Trophoblast cell (in vitro differentiated cells and primary cell): Measurements from ENCODE around the gene DYSF.

Source experiments
- DNase-seq, 2 donors: peaks; one replicate each; pipeline ENCODE4 v3.0.0-alpha.2; 2016
- H2AFZ ChIP-seq: 2 replicates; pipeline ENCODE4 v1.6.1; 2013; ENCODE audit warnings: low read length, moderate library complexity, mild to moderate bottlenecking; ENCODE audit not compliant: insufficient read depth, poor library complexity
- H2AK5ac ChIP-seq: 2 replicates; pipeline ENCODE4 v1.6.1; 2013; ENCODE audit warnings: mild to moderate bottlenecking, low read length
- H2BK120ac ChIP-seq: 2 replicates; pipeline ENCODE4 v1.6.1; 2013; ENCODE audit warnings: low read length, mild to moderate bottlenecking, moderate library complexity; ENCODE audit not compliant: insufficient read depth, poor library complexity
- H2BK12ac ChIP-seq: 2 replicates; pipeline ENCODE4 v1.6.1; 2013; ENCODE audit warnings: mild to moderate bottlenecking, low read length, moderate library complexity
- H2BK5ac ChIP-seq: 2 replicates; pipeline ENCODE4 v1.6.1; 2013; ENCODE audit warnings: low read length, low read depth, moderate library complexity, mild to moderate bottlenecking; ENCODE audit not compliant: poor library complexity
- H3K14ac ChIP-seq: 2 replicates; pipeline ENCODE4 v1.6.1; 2013; ENCODE audit warnings: mild to moderate bottlenecking, low read length
- H3K18ac ChIP-seq: 2 replicates; pipeline ENCODE4 v1.6.1; 2013; ENCODE audit warnings: mild to moderate bottlenecking, low read length
- H3K23ac ChIP-seq: 2 replicates; pipeline ENCODE4 v1.6.1; 2013; ENCODE audit warnings: low read length
- H3K27ac ChIP-seq: 2 replicates; pipeline ENCODE4 v1.5.1; 2013; ENCODE audit warnings: low read depth, mild to moderate bottlenecking, inconsistent platforms, low read length, moderate library complexity
- H3K27me3 ChIP-seq: 2 replicates; pipeline ENCODE4 v1.6.1; 2013; ENCODE audit warnings: inconsistent platforms, mild to moderate bottlenecking, low read length, moderate library complexity; ENCODE audit not compliant: insufficient read depth
- H3K36me3 ChIP-seq, 2 experiments: 1 replicate in 1 of 2; 2 replicates in 1 of 2; pipeline ENCODE4 v1.6.1; 2013; ENCODE audit warnings: low read length in 2 of 2, mild to moderate bottlenecking in 2 of 2, moderate library complexity in 1 of 2; ENCODE audit not compliant: insufficient read depth in 2 of 2, control insufficient read depth in 1 of 2
- H3K4ac ChIP-seq: 2 replicates; pipeline ENCODE4 v1.6.1; 2013; ENCODE audit warnings: low read depth, mild to moderate bottlenecking, low read length, moderate library complexity
- H3K4me1 ChIP-seq, 2 experiments: 1 replicate in 1 of 2; 2 replicates in 1 of 2; pipeline ENCODE4 v1.6.1; 2013; ENCODE audit warnings: low read length in 2 of 2, mild to moderate bottlenecking in 2 of 2, moderate library complexity in 1 of 2; ENCODE audit not compliant: insufficient read depth in 2 of 2, control insufficient read depth in 1 of 2
- H3K4me2 ChIP-seq: 2 replicates; pipeline ENCODE4 v1.6.1; 2013; ENCODE audit warnings: inconsistent platforms, mild to moderate bottlenecking, low read length, moderate library complexity
- H3K4me3 ChIP-seq: 2 replicates; pipeline ENCODE4 v1.5.1; 2013; ENCODE audit warnings: mild to moderate bottlenecking, low read depth, low read length, inconsistent platforms
- H3K79me1 ChIP-seq: one replicate; pipeline ENCODE4 v1.6.1; 2013; ENCODE audit warnings: low read length
- H3K79me2 ChIP-seq: 2 replicates; pipeline ENCODE4 v1.6.1; 2013; ENCODE audit warnings: low read length, mild to moderate bottlenecking; ENCODE audit not compliant: control insufficient read depth, insufficient read depth, poor library complexity
- H3K9ac ChIP-seq: 2 replicates; pipeline ENCODE4 v1.6.1; 2013; ENCODE audit warnings: mild to moderate bottlenecking, low read length
- H3K9me3 ChIP-seq: 2 replicates; pipeline ENCODE4 v1.6.1; 2013; ENCODE audit warnings: low read depth, mild to moderate bottlenecking, control low read depth, inconsistent platforms, low read length; ENCODE audit not compliant: insufficient read depth
- H4K12ac ChIP-seq: 2 replicates; pipeline ENCODE4 v1.6.1; 2013; ENCODE audit warnings: low read depth, mild to moderate bottlenecking, low read length, moderate library complexity
- H4K8ac ChIP-seq: 2 replicates; pipeline ENCODE4 v1.6.1; 2013; ENCODE audit warnings: low read depth, mild to moderate bottlenecking, low read length, moderate library complexity
- H4K91ac ChIP-seq: one replicate; pipeline ENCODE4 v1.6.1; 2013; ENCODE audit warnings: low read depth, mild to moderate bottlenecking, low read length, moderate library complexity
- WGBS: extraction: QIAGEN DNeasy Blood & Tissue Kit; methylation state at CpG from one replicate; pipeline ENCODE4 v1.1.7; 2013; ENCODE audit warnings: missing lambda C conversion rate; ENCODE audit not compliant: insufficient read length, insufficient coverage; ENCODE audit errors: extremely low coverage; 5-methylcytosine and 5-hydroxymethylcytosine counted together

The DYSF gene

DNA sequence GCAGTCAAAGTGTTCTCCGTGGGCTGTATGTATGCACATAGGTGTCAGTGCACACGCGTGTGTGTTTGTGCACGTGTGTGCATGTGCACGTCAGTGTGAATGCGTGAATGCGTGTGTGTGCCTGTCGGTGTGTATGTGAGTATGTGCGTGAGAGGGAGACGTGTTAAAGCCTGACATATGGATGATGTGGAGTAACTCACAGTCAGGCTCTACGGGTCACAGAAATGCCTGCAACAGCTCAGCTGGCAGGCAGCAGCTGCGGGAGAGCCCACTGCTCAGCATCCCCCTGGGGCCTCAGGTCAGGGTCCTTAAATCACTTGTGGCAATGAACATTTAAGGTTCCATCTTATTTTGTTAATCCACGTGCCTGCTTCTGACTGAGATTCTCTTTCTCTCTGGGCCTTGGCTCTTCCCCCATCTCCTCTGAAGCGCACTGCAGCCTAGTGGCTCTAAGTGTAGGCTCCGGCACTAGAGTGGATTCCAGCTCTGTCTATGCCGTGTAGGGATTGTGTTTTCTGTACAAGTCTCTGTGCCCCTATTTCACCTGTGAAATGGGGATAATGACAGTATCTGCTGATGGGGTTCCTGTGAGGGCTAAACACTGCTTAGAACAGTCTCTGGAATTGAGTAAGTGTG lies 63.0 kb downstream of the DYSF start:
- H3K9me3 ChIP-seq, result no peaks in the 10 kb centered on the region
- H3K79me2 ChIP-seq, result no peaks in the 10 kb centered on the region
- WGBS, result 100% methylated on average over 4 of the region's 16 CpGs
- H3K4me3 ChIP-seq, result peak overlapping the region; percentile 47
- H2BK12ac ChIP-seq, result no peak overlapping the region
- no peak overlapping the region for H3K4me2 ChIP-seq
- DNase-seq, result no peak
- no peak overlapping the region for H2AK5ac ChIP-seq
- no peaks in the 10 kb centered on the region for H3K27me3 ChIP-seq
- no peak overlapping the region for H3K27ac ChIP-seq
- peaks cover 11 to 15% of the 10 kb centered on the region in 2 experiments for H3K36me3 ChIP-seq
- no peak overlapping the region for H3K14ac ChIP-seq
- no peak overlapping the region for H4K91ac ChIP-seq
- no peaks in the 10 kb centered on the region for H3K79me1 ChIP-seq
- no peak overlapping the region for H2BK5ac ChIP-seq
- H3K23ac ChIP-seq, result no peak overlapping the region
- no peak overlapping the region for H2AFZ ChIP-seq
- no peak overlapping the region for H4K12ac ChIP-seq
- no peak overlapping the region for H3K4ac ChIP-seq
- no peak overlapping the region for H2BK120ac ChIP-seq
- no peak overlapping the region for H3K18ac ChIP-seq
- H3K9ac ChIP-seq, result no peak overlapping the region
- H4K8ac ChIP-seq, result no peak overlapping the region
- no peaks in the 10 kb centered on the region for H3K4me1 ChIP-seq

DNA sequence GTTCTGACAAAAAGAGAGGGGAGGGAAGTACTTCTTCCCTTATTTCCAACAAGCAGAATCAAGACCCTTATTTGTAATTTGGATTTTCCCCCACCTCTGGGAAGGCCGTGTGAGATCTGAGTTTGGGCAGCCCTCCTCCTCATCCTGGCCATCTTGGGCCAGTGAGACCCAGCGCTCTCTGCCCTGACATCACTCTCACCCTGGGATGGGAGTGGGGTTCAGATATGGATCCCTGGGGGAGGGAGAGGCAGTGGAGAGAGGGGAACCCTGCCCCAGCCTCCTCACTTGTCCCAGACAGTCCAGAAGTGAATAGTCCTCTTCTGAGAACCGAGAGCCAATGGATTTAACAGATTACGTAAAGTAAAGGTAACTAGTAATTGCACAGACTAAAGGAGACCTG lies 64.5 kb downstream of the DYSF start:
- no peak for DNase-seq
- Histone ChIP-seq H4K12ac (no peak overlapping the region), H3K36me3 (peaks cover 9 to 12% of the 10 kb centered on the region in 2 experiments), H3K9me3 (no peaks in the 10 kb centered on the region), H3K4me3 (no peak overlapping the region), H3K4me1 (no peaks in the 10 kb centered on the region), H3K4me2 (no peak overlapping the region), H4K8ac (no peak overlapping the region), H3K27ac (no peak overlapping the region), H3K23ac (no peak overlapping the region), H3K79me1 (no peaks in the 10 kb centered on the region), H2BK120ac (no peak overlapping the region), H2BK12ac (no peak overlapping the region), H3K27me3 (no peaks in the 10 kb centered on the region), H2AK5ac (no peak overlapping the region), H3K79me2 (no peaks in the 10 kb centered on the region), H2AFZ (no peak overlapping the region), H3K14ac (no peak overlapping the region), H4K91ac (no peak overlapping the region), H3K18ac (no peak overlapping the region), H3K9ac (no peak overlapping the region), H3K4ac (no peak overlapping the region), H2BK5ac (no peak overlapping the region)
- WGBS, result no CpG with 5 or more reads among the region's 4 CpGs

DNA sequence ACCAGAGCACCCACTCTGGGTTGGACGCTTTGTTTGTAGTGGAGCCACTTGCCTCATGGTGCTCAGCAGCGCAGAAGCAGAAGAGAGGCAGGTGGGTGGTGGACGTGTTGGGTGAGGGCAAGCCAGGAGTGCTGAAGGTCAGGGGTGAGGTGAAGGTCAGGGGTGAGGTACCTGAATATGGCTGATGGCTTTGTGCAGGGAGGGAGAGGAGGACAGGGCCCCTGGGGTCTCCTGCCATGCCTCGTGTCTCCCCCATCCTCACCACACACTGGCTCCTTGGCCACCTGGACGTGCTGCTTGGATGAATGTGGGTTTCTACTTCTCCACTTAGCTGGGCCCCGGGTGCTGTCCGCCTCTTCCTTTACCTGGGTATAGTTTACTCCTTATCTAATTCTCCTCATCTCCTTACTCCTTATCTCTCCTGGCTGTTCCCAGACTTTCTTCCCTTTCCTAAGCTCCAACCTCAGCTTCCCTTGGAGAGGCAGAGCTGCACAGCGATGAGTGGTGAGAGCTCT lies 68.1 kb downstream of the DYSF start:
- H2BK120ac ChIP-seq, result no peak overlapping the region
- H3K79me2 ChIP-seq, result no peaks in the 10 kb centered on the region
- no peak overlapping the region for H4K91ac ChIP-seq
- H4K8ac ChIP-seq, result no peak overlapping the region
- no peak overlapping the region for H2BK5ac ChIP-seq
- no peak for DNase-seq
- WGBS, result no CpG with 5 or more reads among the region's 8 CpGs
- H4K12ac ChIP-seq, result no peak overlapping the region
- no peak overlapping the region for H3K27ac ChIP-seq
- H3K4me3 ChIP-seq, result no peak overlapping the region
- H3K4ac ChIP-seq, result no peak overlapping the region
- H3K36me3 ChIP-seq, result peaks cover 5 to 6% of the 10 kb centered on the region in 2 experiments
- H3K9me3 ChIP-seq, result no peaks in the 10 kb centered on the region
- H3K23ac ChIP-seq, result no peak overlapping the region
- H2BK12ac ChIP-seq, result no peak overlapping the region
- no peak overlapping the region for H2AFZ ChIP-seq
- no peaks in the 10 kb centered on the region for H3K27me3 ChIP-seq
- H2AK5ac ChIP-seq, result no peak overlapping the region
- no peak overlapping the region for H3K9ac ChIP-seq
- H3K18ac ChIP-seq, result no peak overlapping the region
- H3K79me1 ChIP-seq, result no peaks in the 10 kb centered on the region
- no peaks in the 10 kb centered on the region for H3K4me1 ChIP-seq
- H3K14ac ChIP-seq, result no peak overlapping the region
- H3K4me2 ChIP-seq, result no peak overlapping the region

DNA sequence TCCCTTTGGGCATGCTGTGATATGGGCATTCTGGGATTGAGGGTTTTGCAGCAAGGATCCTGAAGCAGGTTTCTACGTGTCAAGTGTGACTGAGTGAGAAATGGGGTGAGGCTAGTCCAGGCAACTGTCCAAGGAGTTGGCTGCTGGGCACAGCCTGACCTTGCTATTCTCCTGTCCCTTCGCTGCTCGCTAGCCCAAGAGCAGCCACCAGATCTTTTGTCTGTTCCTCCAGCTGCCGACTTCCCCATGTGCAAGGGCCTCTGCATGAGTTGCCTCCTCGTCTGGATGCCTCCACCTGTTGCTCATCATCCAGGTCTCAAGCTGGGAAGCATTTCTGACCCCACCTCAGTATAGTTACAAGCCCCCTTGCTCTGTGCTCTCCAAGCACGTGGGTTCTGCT lies 71.1 kb downstream of the DYSF start:
- Histone ChIP-seq H3K27ac (no peak overlapping the region), H3K9ac (no peak overlapping the region), H2BK12ac (no peak overlapping the region), H3K4me3 (no peak overlapping the region), H4K91ac (no peak overlapping the region), H2AK5ac (no peak overlapping the region), H3K79me2 (no peaks in the 10 kb centered on the region), H3K36me3 (peaks cover 3 to 6% of the 10 kb centered on the region in 2 experiments), H2BK5ac (no peak overlapping the region), H3K14ac (no peak overlapping the region), H3K9me3 (no peaks in the 10 kb centered on the region), H3K4me1 (no peaks in the 10 kb centered on the region), H4K8ac (no peak overlapping the region), H3K4ac (no peak overlapping the region), H2BK120ac (no peak overlapping the region), H3K27me3 (no peaks in the 10 kb centered on the region), H3K23ac (no peak overlapping the region), H4K12ac (no peak overlapping the region), H3K18ac (no peak overlapping the region), H2AFZ (no peak overlapping the region), H3K79me1 (no peaks in the 10 kb centered on the region), H3K4me2 (no peak overlapping the region)
- WGBS, result no CpG with 5 or more reads among the region's 6 CpGs
- no peak for DNase-seq
